HG03103 (cell line): Measurements from ENCODE around the gene CYP2W1.

ENCODE experiments used
- ATAC-seq: cut with Tn5 transposase; IDR thresholded peaks from one replicate; pipeline ENCODE4 v1.9.1; 2021; ENCODE audit warnings: low read depth; ENCODE audit not compliant: unreplicated experiment

The CYP2W1 gene

GRCh38 chr7:963236-964078 lies 19.5 kb upstream of the CYP2W1 start:
- ATAC-seq: no peak

- no peak for ATAC-seq
These were observed 18.4 kb upstream of the CYP2W1 start for GRCh38 chr7:964401-965231.

- ATAC-seq: no peak
These were observed 16.5 kb upstream of the CYP2W1 start for GRCh38 chr7:966291-967069.

GRCh38 chr7:967361-968082 lies 15.5 kb upstream of the CYP2W1 start:
- no peak for ATAC-seq

- no peak for ATAC-seq
These were observed 14.5 kb upstream of the CYP2W1 start for GRCh38 chr7:968205-969105.

GRCh38 chr7:969403-969802 lies 13.6 kb upstream of the CYP2W1 start:
- ATAC-seq: no peak

GRCh38 chr7:970744-971143 lies 12.2 kb upstream of the CYP2W1 start:
- ATAC-seq: no peak

GRCh38 chr7:972110-972509 lies 10.9 kb upstream of the CYP2W1 start:
- ATAC-seq: no peak

- no peak for ATAC-seq
These were observed 10.2 kb upstream of the CYP2W1 start for GRCh38 chr7:972676-973309.

GRCh38 chr7:973312-973711 lies 9.7 kb upstream of the CYP2W1 start:
- ATAC-seq: no peak

- no peak for ATAC-seq
These were observed 8.8 kb upstream of the CYP2W1 start for GRCh38 chr7:974172-974571.

- peak; percentile 71 for ATAC-seq
These were observed 7.9 kb upstream of the CYP2W1 start, which contains the start of gene COX19 for GRCh38 chr7:974820-975681. Gene COX19, minus strand, starts transcription at chr7:975549. Its CDS starts 40 bp downstream, at chr7:975509.

GRCh38 chr7:975702-976473 lies 7.1 kb upstream of the CYP2W1 start:
- ATAC-seq: no peak

GRCh38 chr7:976901-977325 lies 6.1 kb upstream of the CYP2W1 start:
- no peak for ATAC-seq

- no peak for ATAC-seq
These were observed 5.5 kb upstream of the CYP2W1 start for GRCh38 chr7:977326-978048.

- ATAC-seq: no peak
These were observed 5.0 kb upstream of the CYP2W1 start for GRCh38 chr7:978049-978346.
